ENCODE measurements around the gene TOM1. TPM values are rescaled to one million over a fixed set of nuclear protein-coding genes. Genes with fewer than 3 reads are reported as not detected.
A peak's percentile ranks its signal among the peaks of the same experiment; 100 is the strongest.

Gene TOM1
- total RNA-seq, 1 experiment from 2014 or later = 19.0 TPM

GRCh38 chr22:35313311-35314121 lies 13.8 kb downstream of the TOM1 start:
- no peaks in the 10 kb centered on the region for H4K20me1 ChIP-seq (ENCODE audit: low read length)
- no peak overlapping the region for H3K4me3 ChIP-seq (ENCODE audit: low read length)
- H3K9ac ChIP-seq (ENCODE audit: low read length) = no peak overlapping the region; the same call in 1 of the 2 replicates
- H3K9me2 ChIP-seq (replicated peaks; ENCODE audit: low read length) = no peaks in the 10 kb centered on the region
- intact Hi-C loops (cut with micrococcal nuclease) = no loop called here
- TF ChIP-seq EZH2 (IDR thresholded peaks at IDR 0.05; ENCODE audit: low read length, unreplicated experiment) = no peak
- no peak for TF ChIP-seq CTCF (conservative IDR thresholded peaks at IDR 0.05; ENCODE audit: low read depth, low read length)
- no peak for TF ChIP-seq EZH2phosphoT487 (IDR thresholded peaks at IDR 0.05; ENCODE audit: borderline replicate concordance, low read length)
- H3K79me2 ChIP-seq (ENCODE audit: low read length) = peaks cover 9% of the 10 kb centered on the region; the same call in 1 of the 2 replicates
- H3F3A ChIP-seq (ENCODE audit: low read length, unreplicated experiment) = no peaks in the 10 kb centered on the region
- no peaks in the 10 kb centered on the region for H3K27me3 ChIP-seq (ENCODE audit: low read length)
- H3K9me3 ChIP-seq (ENCODE audit: low read length) = no peaks in the 10 kb centered on the region
- H3K4me1 ChIP-seq (ENCODE audit: insufficient read depth, low read length) = peaks cover 30% of the 10 kb centered on the region
- ATAC-seq (peak; percentile 38; the same call in 1 of the 2 replicates), DNase-seq (peak; percentile 61)
- no peaks in the 10 kb centered on the region for H3K36me3 ChIP-seq (ENCODE audit: low read depth, low read length)
- H2AFZ ChIP-seq (ENCODE audit: low read length) = no peak overlapping the region
- BruUV-seq (replicated peaks) = no TSS peak
- H3K27ac ChIP-seq (ENCODE audit: low read length) = peak overlapping the region; percentile 74
- POLR2A ChIA-PET (ENCODE audit: unreplicated experiment) = no interaction called here
- CTCF ChIA-PET = no interaction called here
- no peak overlapping the region; the same call in 1 of the 2 replicates for H3K4me2 ChIP-seq (ENCODE audit: low read length)

GRCh38 chr22:35314161-35314942 lies 14.7 kb downstream of the TOM1 start:
- Histone ChIP-seq H4K20me1 (ENCODE audit: low read length) (no peaks in the 10 kb centered on the region), H3K36me3 (ENCODE audit: low read depth, low read length) (no peaks in the 10 kb centered on the region), H3K4me1 (ENCODE audit: insufficient read depth, low read length) (peaks cover 30% of the 10 kb centered on the region), H3K9me3 (ENCODE audit: low read length) (no peaks in the 10 kb centered on the region), H2AFZ (ENCODE audit: low read length) (no peak overlapping the region), H3K9ac (ENCODE audit: low read length) (no peak overlapping the region), H3K4me3 (ENCODE audit: low read length) (no peak overlapping the region), H3K9me2 (replicated peaks; ENCODE audit: low read length) (no peaks in the 10 kb centered on the region), H3K79me2 (ENCODE audit: low read length) (peaks cover 9% of the 10 kb centered on the region; the same call in 1 of the 2 replicates), H3K27me3 (ENCODE audit: low read length) (no peaks in the 10 kb centered on the region), H3K4me2 (ENCODE audit: low read length) (no peak overlapping the region), H3F3A (ENCODE audit: low read length, unreplicated experiment) (no peaks in the 10 kb centered on the region), H3K27ac (ENCODE audit: low read length) (no peak overlapping the region)
- no peak for ATAC-seq
- intact Hi-C loops (cut with micrococcal nuclease) = no loop called here
- no peak for DNase-seq
- ChIA-PET CTCF (interaction anchor here (0.6 kb wide), 1 partner anchor 45 kb away, joined by 3 read pairs; no protein-coding TSS in a partner anchor), POLR2A (ENCODE audit: unreplicated experiment) (no interaction called here)
- no TSS peak for BruUV-seq (replicated peaks)
- TF ChIP-seq CTCF (conservative IDR thresholded peaks at IDR 0.05; ENCODE audit: low read depth, low read length) (no peak), EZH2phosphoT487 (IDR thresholded peaks at IDR 0.05; ENCODE audit: borderline replicate concordance, low read length) (no peak), EZH2 (IDR thresholded peaks at IDR 0.05; ENCODE audit: low read length, unreplicated experiment) (no peak)
